Measurements from ENCODE around the gene CSNK2A1.
"Not testable (repeated sequence)": the region's sequence is repeated elsewhere in the genome, so short reads cannot be mapped to it uniquely, and the experiment has no call there.

- TF ChIP-seq CTCF (IDR thresholded peaks at IDR 0.05; ENCODE audit: extremely low read depth in 1 of 2, insufficient read depth in 1 of 2, low read depth in 1 of 2, low read length in 2 of 2); EZH2 (IDR thresholded peaks at IDR 0.05; ENCODE audit: borderline replicate concordance, low read depth, low read length, severe bottlenecking); MAX (IDR thresholded peaks at IDR 0.05; ENCODE audit: insufficient read depth, insufficient read length); POLR2A (IDR thresholded peaks at IDR 0.05; ENCODE audit: low read depth, low read length); GATA2 (IDR thresholded peaks at IDR 0.05; ENCODE audit: insufficient read depth, insufficient read length, low read depth, low read length); POLR2AphosphoS5 (IDR thresholded peaks at IDR 0.05; ENCODE audit: insufficient read depth, low read depth, low read length): not testable (repeated sequence)
These were observed 35.5 kb upstream of the CSNK2A1 start for GRCh38 chr20:578940-579690.

Measured in endothelial cell of umbilical vein (primary cell).